SK-N-SH treated with all-trans-retinoic acid at 6 μM for 48 hours (cell line): ENCODE measurements around the gene TNFAIP8.

Experiments used
- ARNTL ChIP-seq: fragments of 450-650 bp; formaldehyde crosslinking; IDR thresholded peaks from 2 replicates; pipeline ENCODE4 v1.5.0; 2020; ENCODE audit warnings: low read depth, mild to moderate bottlenecking, moderate library complexity, borderline replicate concordance
- CREB5 ChIP-seq: fragments of 250-450 bp; sonication (Bioruptor Pico); IDR thresholded peaks from 2 replicates; pipeline ENCODE4 v1.5.1; 2020; ENCODE audit warnings: low read depth, mild to moderate bottlenecking, moderate library complexity
- GLIS3 ChIP-seq: fragments of 250-450 bp; sonication (Bioruptor Pico); IDR thresholded peaks from 2 replicates; pipeline ENCODE4 v1.5.0; 2020; ENCODE audit warnings: mild to moderate bottlenecking, moderate library complexity
- PATZ1 ChIP-seq: fragments of 250-450 bp; sonication (Bioruptor Pico); IDR thresholded peaks from 2 replicates; pipeline ENCODE4 v1.8.0; 2020; ENCODE audit warnings: mild to moderate bottlenecking, moderate library complexity, borderline replicate concordance
- POU6F1 ChIP-seq: fragments of 250-450 bp; sonication (Bioruptor Pico); IDR thresholded peaks from 2 replicates; pipeline ENCODE4 v1.8.0; 2021; ENCODE audit warnings: low read depth, mild to moderate bottlenecking, moderate library complexity, borderline replicate concordance
- RARB ChIP-seq: fragments of 250-450 bp; sonication (Bioruptor Pico); IDR thresholded peaks from 2 replicates; pipeline ENCODE4 v1.8.0; 2021; ENCODE audit warnings: mild to moderate bottlenecking, moderate library complexity
- ZFP30 ChIP-seq: fragments of 450-650 bp; formaldehyde crosslinking; IDR thresholded peaks from 2 replicates; pipeline ENCODE4 v1.5.0; 2022; ENCODE audit warnings: mild to moderate bottlenecking, moderate library complexity
- ZNF565 ChIP-seq: fragments of 450-650 bp; formaldehyde crosslinking; conservative IDR thresholded peaks from 2 replicates; pipeline ENCODE4 v1.5.0; 2020; ENCODE audit warnings: low read depth, mild to moderate bottlenecking, moderate library complexity

DNA sequence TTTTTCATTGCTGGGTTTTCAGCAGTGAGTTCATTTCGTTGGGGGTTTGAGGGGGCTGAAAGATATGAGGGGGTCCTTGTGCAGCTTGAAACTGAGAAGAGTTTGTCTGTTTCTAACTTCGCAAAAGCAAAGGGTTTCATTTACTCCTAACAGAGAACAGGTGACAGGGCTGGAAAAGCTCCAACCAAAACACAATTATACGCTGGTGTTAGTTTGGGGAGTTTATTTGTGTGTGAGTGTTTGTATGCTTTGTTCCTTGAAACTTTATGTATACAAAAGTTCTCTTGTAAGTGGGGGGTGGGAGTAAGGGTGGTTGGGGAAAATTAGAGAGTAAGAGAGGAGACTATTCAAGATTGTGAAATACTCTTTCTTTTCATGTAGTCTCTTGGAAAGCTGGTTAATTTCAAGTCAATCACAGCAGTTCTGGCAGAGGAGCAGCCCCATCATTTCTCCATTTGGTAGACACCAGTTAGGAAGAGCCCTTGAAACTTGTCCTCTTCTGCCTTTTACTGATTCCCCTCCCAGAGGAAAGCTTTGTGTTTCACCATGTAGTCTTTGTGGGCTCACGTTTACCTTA, 881 bp downstream of the TNFAIP8 start:
- TF ChIP-seq ZFP30 (CRISPR knock-in tag) (no peak), PATZ1 (CRISPR knock-in tag) (no peak), POU6F1 (no peak), ARNTL (CRISPR knock-in tag) (no peak), GLIS3 (CRISPR knock-in tag) (no peak), RARB (CRISPR knock-in tag) (no peak), CREB5 (CRISPR knock-in tag) (no peak), ZNF565 (no peak)
